Lower lobe of right lung (tissue), 2 donors: ENCODE data around the gene ABCB4. TPM values are rescaled to one million over a fixed set of nuclear protein-coding genes. Genes with fewer than 3 reads are reported as not detected.

Experiments
- ATAC-seq, 2 donors: fragments of 200-7000 bp; cut with Tn5 transposase; one replicate each; pipeline ENCODE4 v1.9.1; 2020 to 2022; ENCODE audit warnings: mild to moderate bottlenecking in 2 of 2, moderate library complexity in 2 of 2
- DNase-seq: peaks from one replicate; pipeline ENCODE4 v3.0.0-alpha.2; 2020
- H3K27ac ChIP-seq: fragments of 200-600 bp; one replicate; pipeline ENCODE4 v1.8.0; 2022
- H3K27me3 ChIP-seq: fragments of 200-600 bp; one replicate; pipeline ENCODE4 v1.8.0; 2022; ENCODE audit warnings: low read depth
- H3K36me3 ChIP-seq: fragments of 200-600 bp; one replicate; pipeline ENCODE4 v1.8.0; 2022; ENCODE audit warnings: mild to moderate bottlenecking
- H3K4me1 ChIP-seq: fragments of 200-600 bp; one replicate; pipeline ENCODE4 v1.8.0; 2022
- H3K4me3 ChIP-seq: fragments of 200-600 bp; one replicate; pipeline ENCODE4 v1.8.0; 2022; ENCODE audit warnings: mild to moderate bottlenecking
- H3K9me3 ChIP-seq: fragments of 200-600 bp; one replicate; pipeline ENCODE4 v1.8.0; 2022
- intact Hi-C: fragments of 100-400 bp; cut with DNase I; formaldehyde crosslinking; loops from one replicate; pipeline ENCODE4 v1.11.0; 2022
- total RNA-seq: library from RNA; stranded (reverse); fragmentation: NEBNext Ultra II Directional; extraction: Animal tissue kit (Norgen Biotek cat#: 25700); gene quantifications from one replicate; pipeline ENCODE4 v1.2.1, GENCODE V29; 2021
- TF ChIP-seq, protein P1 (sequence below): fragments of 200-600 bp; IDR thresholded peaks from one replicate; pipeline ENCODE4 v1.8.0; 2022; ENCODE audit warnings: antibody characterized with exemption, mild to moderate bottlenecking
- donor health status: DM: no; HTN: yes; CAD: no; lungs with severe emphysema.

ABCB4 gene
- total RNA-seq, 1 donor from 2014 or later, result not detected

GRCh38 chr7:87416682-87417587, 58.5 kb downstream of the ABCB4 start:
- ATAC-seq (peak; percentile 47 to 70), DNase-seq (no peak)
- TF ChIP-seq, protein P1, sequence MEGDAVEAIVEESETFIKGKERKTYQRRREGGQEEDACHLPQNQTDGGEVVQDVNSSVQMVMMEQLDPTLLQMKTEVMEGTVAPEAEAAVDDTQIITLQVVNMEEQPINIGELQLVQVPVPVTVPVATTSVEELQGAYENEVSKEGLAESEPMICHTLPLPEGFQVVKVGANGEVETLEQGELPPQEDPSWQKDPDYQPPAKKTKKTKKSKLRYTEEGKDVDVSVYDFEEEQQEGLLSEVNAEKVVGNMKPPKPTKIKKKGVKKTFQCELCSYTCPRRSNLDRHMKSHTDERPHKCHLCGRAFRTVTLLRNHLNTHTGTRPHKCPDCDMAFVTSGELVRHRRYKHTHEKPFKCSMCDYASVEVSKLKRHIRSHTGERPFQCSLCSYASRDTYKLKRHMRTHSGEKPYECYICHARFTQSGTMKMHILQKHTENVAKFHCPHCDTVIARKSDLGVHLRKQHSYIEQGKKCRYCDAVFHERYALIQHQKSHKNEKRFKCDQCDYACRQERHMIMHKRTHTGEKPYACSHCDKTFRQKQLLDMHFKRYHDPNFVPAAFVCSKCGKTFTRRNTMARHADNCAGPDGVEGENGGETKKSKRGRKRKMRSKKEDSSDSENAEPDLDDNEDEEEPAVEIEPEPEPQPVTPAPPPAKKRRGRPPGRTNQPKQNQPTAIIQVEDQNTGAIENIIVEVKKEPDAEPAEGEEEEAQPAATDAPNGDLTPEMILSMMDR, result peak; percentile 60
- H3K27ac ChIP-seq, result no peak overlapping the region
- H3K4me3 ChIP-seq, result no peak overlapping the region
- intact Hi-C loops, result loop anchor here (5.0 kb wide), 1 partner anchor 105 kb away; no protein-coding TSS in a partner anchor
- no peaks in the 10 kb centered on the region for H3K4me1 ChIP-seq
- H3K27me3 ChIP-seq, result no peaks in the 10 kb centered on the region
- H3K9me3 ChIP-seq, result no peaks in the 10 kb centered on the region
- no peaks in the 10 kb centered on the region for H3K36me3 ChIP-seq

DNA sequence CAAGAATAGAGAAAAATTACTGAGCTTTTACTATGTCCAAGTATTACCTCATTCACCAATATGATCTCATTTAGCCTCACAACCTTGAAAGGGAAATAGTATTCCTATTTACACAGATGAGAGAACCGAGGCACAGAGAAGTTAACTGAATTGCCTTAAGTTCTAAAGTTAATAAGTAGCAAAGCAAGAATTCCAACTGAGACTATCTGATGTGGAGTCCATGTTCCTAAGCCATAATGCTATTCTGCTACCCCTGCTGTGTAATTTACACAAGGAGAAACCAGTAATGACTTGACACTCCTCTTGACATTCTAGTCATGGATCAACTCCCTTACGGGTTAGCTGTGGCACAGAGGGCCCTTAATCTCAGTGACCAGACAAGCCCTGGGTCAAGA, 60.7 kb downstream of the ABCB4 start:
- Histone ChIP-seq H3K9me3 (no peaks in the 10 kb centered on the region), H3K27me3 (no peaks in the 10 kb centered on the region), H3K4me3 (no peak overlapping the region), H3K4me1 (no peaks in the 10 kb centered on the region), H3K36me3 (no peaks in the 10 kb centered on the region), H3K27ac (no peak overlapping the region)
- DNase-seq (no peak), ATAC-seq (no peak)
- intact Hi-C loops, result loop anchor here (5.0 kb wide), 1 partner anchor 102 kb away; no protein-coding TSS in a partner anchor
- TF ChIP-seq, protein P1, result no peak

DNA sequence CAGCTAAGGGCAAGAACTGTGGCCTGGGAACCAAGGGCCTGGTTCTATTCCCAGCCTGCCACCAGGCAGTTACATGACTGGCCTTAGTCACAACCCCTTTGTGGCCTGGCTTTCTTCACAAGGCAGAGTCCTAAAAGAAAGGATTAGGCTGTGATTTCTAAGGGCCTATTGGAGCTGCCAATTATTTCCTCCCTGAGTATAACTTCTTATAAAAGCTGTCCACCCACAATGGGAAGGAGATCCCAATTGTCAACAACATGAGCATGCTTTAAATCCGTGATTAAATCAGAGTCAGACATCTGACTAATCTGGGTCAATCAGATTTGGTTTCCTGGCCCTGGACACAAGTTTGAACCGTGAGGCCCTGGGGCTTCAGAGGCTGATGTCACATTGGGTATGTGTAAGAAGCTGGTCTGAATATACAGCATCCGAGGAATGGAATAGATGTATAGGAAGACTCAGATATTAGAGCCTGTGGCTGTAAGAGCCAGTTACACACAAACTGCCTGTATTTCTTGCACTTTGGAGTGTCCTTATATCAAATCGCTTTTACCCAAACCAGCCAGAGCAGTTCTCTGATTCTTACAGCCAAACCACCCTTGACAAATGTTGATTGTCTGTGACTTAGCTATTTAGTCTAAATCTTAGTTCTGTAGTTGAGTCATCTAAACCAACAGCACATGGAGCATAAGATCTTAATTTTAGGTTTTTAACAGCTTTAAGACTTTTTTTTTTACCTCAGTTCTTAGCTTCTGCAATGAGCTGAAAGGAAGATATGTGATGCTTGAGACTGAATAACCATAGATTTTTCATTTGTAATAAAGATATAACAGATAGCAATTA, 61.3 kb downstream of the ABCB4 start:
- Histone ChIP-seq H3K9me3 (no peaks in the 10 kb centered on the region), H3K27me3 (no peaks in the 10 kb centered on the region), H3K4me1 (no peaks in the 10 kb centered on the region), H3K27ac (no peak overlapping the region), H3K36me3 (no peaks in the 10 kb centered on the region), H3K4me3 (no peak overlapping the region)
- TF ChIP-seq, protein P1, result no peak
- intact Hi-C loops, result no loop called here
- ATAC-seq (no peak), DNase-seq (no peak)

- no peaks in the 10 kb centered on the region for H3K4me1 ChIP-seq
- no peak overlapping the region for H3K4me3 ChIP-seq
- ATAC-seq (no peak), DNase-seq (no peak)
- no peaks in the 10 kb centered on the region for H3K27me3 ChIP-seq
- H3K27ac ChIP-seq, result no peak overlapping the region
- H3K36me3 ChIP-seq, result no peaks in the 10 kb centered on the region
- intact Hi-C loops, result no loop called here
- TF ChIP-seq, protein P1, result no peak
- no peaks in the 10 kb centered on the region for H3K9me3 ChIP-seq
Observed at GRCh38 chr7:87413029-87413428, 62.5 kb downstream of the ABCB4 start.

- intact Hi-C loops, result no loop called here
- TF ChIP-seq, protein P1, result no peak
- Histone ChIP-seq H3K4me3 (no peak overlapping the region), H3K36me3 (no peaks in the 10 kb centered on the region), H3K9me3 (no peaks in the 10 kb centered on the region), H3K4me1 (no peaks in the 10 kb centered on the region), H3K27ac (no peak overlapping the region), H3K27me3 (no peaks in the 10 kb centered on the region)
- DNase-seq (no peak), ATAC-seq (no peak)
Observed at GRCh38 chr7:87411186-87411585, 64.3 kb downstream of the ABCB4 start.
